Measurements from ENCODE around the gene CCDC73. TPM values are rescaled to one million over a fixed set of nuclear protein-coding genes. Genes with fewer than 3 reads are reported as not detected.
"Not testable (repeated sequence)": the region's sequence is repeated elsewhere in the genome, so short reads cannot be mapped to it uniquely, and the experiment has no call there.

CCDC73 gene
- polyA plus RNA-seq, 3 donors from 2014 or later: not detected

GRCh38 chr11:32616903-32617302 is 177.6 kb downstream of the CCDC73 start:
- no peak for DNase-seq
- Mint-ChIP-seq H3K4me1 (no peaks in the 10 kb centered on the region), H3K27ac (no peak overlapping the region), H3K9me3 (peaks cover 0 to 5% (median 0%) of the 10 kb centered on the region in 6 donors), H3K36me3 (peaks cover 0 to 4% (median 0%) of the 10 kb centered on the region in 3 donors), H3K4me3 (no peak overlapping the region), H3K27me3 (ENCODE audit: low read depth in 3 of 3) (peaks cover 6 to 13% (median 8%) of the 10 kb centered on the region in 3 donors)

GRCh38 chr11:32615422-32615821 is 179.0 kb downstream of the CCDC73 start:
- Mint-ChIP-seq H3K27me3 (ENCODE audit: low read depth in 3 of 3) (peaks cover 0 to 9% (median 6%) of the 10 kb centered on the region in 3 donors), H3K36me3 (peaks cover 0 to 4% (median 4%) of the 10 kb centered on the region in 3 donors), H3K27ac (no peak overlapping the region), H3K4me3 (no peak overlapping the region), H3K4me1 (no peaks in the 10 kb centered on the region), H3K9me3 (peaks cover 0 to 3% (median 0%) of the 10 kb centered on the region in 6 donors)
- DNase-seq: no peak

- H3K4me1 Mint-ChIP-seq: no peaks in the 10 kb centered on the region
- H3K36me3 Mint-ChIP-seq: peaks cover 7 to 11% (median 10%) of the 10 kb centered on the region in 3 donors
- H3K27ac Mint-ChIP-seq: no peak overlapping the region
- no peaks in the 10 kb centered on the region for H3K9me3 Mint-ChIP-seq
- DNase-seq: no peak
- peaks cover 0 to 3% (median 3%) of the 10 kb centered on the region in 3 donors for H3K27me3 Mint-ChIP-seq (ENCODE audit: low read depth in 3 of 3)
- no peak overlapping the region for H3K4me3 Mint-ChIP-seq
Observed at GRCh38 chr11:32613500-32614151, 180.8 kb downstream of the CCDC73 start.

GRCh38 chr11:32610797-32611352 is 183.6 kb downstream of the CCDC73 start:
- Mint-ChIP-seq H3K27me3 (ENCODE audit: low read depth in 3 of 3) (no peaks in the 10 kb centered on the region), H3K27ac (no peak overlapping the region)

GRCh38 chr11:32608826-32609225 is 185.6 kb downstream of the CCDC73 start:
- H3K4me1 Mint-ChIP-seq; H3K4me3 Mint-ChIP-seq; H3K9me3 Mint-ChIP-seq; H3K27me3 Mint-ChIP-seq (ENCODE audit: low read depth in 3 of 3); DNase-seq; H3K27ac Mint-ChIP-seq: not testable (repeated sequence)
- peaks cover 21 to 30% (median 22%) of the 10 kb centered on the region in 3 donors for H3K36me3 Mint-ChIP-seq

More at GRCh38 chr11:32610797-32611352, 183.6 kb downstream of the CCDC73 start:
- Mint-ChIP-seq H3K4me1 (peaks cover 0 to 3% of the 10 kb centered on the region in 2 donors), H3K36me3 (peaks cover 16 to 17% (median 17%) of the 10 kb centered on the region in 3 donors), H3K4me3 (no peak overlapping the region), H3K9me3 (no peaks in the 10 kb centered on the region)
- no peak for DNase-seq

- Mint-ChIP-seq H3K4me3 (no peak overlapping the region), H3K27me3 (ENCODE audit: low read depth in 3 of 3) (no peaks in the 10 kb centered on the region), H3K36me3 (peaks cover 29 to 47% (median 35%) of the 10 kb centered on the region in 3 donors), H3K27ac (peak overlapping the region in 2 of 6 donors; percentile 12 to 24), H3K9me3 (no peaks in the 10 kb centered on the region), H3K4me1 (peaks cover 0 to 3% of the 10 kb centered on the region in 2 donors)
- DNase-seq: no peak
Observed at GRCh38 chr11:32606220-32606619, 188.2 kb downstream of the CCDC73 start.

- no peak overlapping the region for H3K4me3 Mint-ChIP-seq
- H3K27me3 Mint-ChIP-seq (ENCODE audit: low read depth in 3 of 3): no peaks in the 10 kb centered on the region
- H3K9me3 Mint-ChIP-seq: no peaks in the 10 kb centered on the region
- no peak for DNase-seq
- peaks cover 19 to 43% (median 29%) of the 10 kb centered on the region in 3 donors for H3K36me3 Mint-ChIP-seq
- H3K4me1 Mint-ChIP-seq: peaks cover 2 to 4% of the 10 kb centered on the region in 2 donors
- peak overlapping the region in 1 of 6 donors; percentile 21 for H3K27ac Mint-ChIP-seq
Observed at GRCh38 chr11:32602657-32603415, 191.6 kb downstream of the CCDC73 start.

GRCh38 chr11:32597921-32598320 is 196.5 kb downstream of the CCDC73 start:
- Mint-ChIP-seq H3K36me3 (peaks cover 21 to 56% (median 31%) of the 10 kb centered on the region in 3 donors), H3K27ac (no peak overlapping the region), H3K4me1 (peaks cover 8 to 15% of the 10 kb centered on the region in 2 donors), H3K27me3 (ENCODE audit: low read depth in 3 of 3) (no peaks in the 10 kb centered on the region), H3K4me3 (no peak overlapping the region), H3K9me3 (no peaks in the 10 kb centered on the region)
- DNase-seq: no peak

- DNase-seq; H3K27me3 Mint-ChIP-seq (ENCODE audit: low read depth in 3 of 3); H3K4me3 Mint-ChIP-seq; H3K9me3 Mint-ChIP-seq: not testable (repeated sequence)
- Mint-ChIP-seq H3K36me3 (peaks cover 24 to 60% (median 34%) of the 10 kb centered on the region in 3 donors), H3K27ac (peak overlapping the region in 1 of 6 donors; percentile 3), H3K4me1 (peaks cover 15 to 29% of the 10 kb centered on the region in 2 donors)
Observed at GRCh38 chr11:32596114-32596513, 198.3 kb downstream of the CCDC73 start.

GRCh38 chr11:32594272-32594671 is 200.2 kb downstream of the CCDC73 start:
- no peaks in the 10 kb centered on the region for H3K9me3 Mint-ChIP-seq
- no peak overlapping the region for H3K4me3 Mint-ChIP-seq
- H3K27me3 Mint-ChIP-seq (ENCODE audit: low read depth in 3 of 3): no peaks in the 10 kb centered on the region
- H3K4me1 Mint-ChIP-seq: peaks cover 17 to 39% of the 10 kb centered on the region in 2 donors
- DNase-seq: no peak
- no peak overlapping the region for H3K27ac Mint-ChIP-seq
- peaks cover 29 to 63% (median 41%) of the 10 kb centered on the region in 3 donors for H3K36me3 Mint-ChIP-seq

GRCh38 chr11:32586576-32587190 is 207.8 kb downstream of the CCDC73 start:
- H3K4me1 Mint-ChIP-seq: peaks cover 43 to 67% of the 10 kb centered on the region in 2 donors
- peaks cover 8 to 14% (median 13%) of the 10 kb centered on the region in 3 donors for H3K36me3 Mint-ChIP-seq
- no peak for DNase-seq
- peaks cover 10 to 12% (median 12%) of the 10 kb centered on the region in 3 donors for H3K27me3 Mint-ChIP-seq (ENCODE audit: low read depth in 3 of 3)
- H3K4me3 Mint-ChIP-seq: no peak overlapping the region
- peak overlapping the region in 4 of 6 donors; percentile 17 to 58 (median 44) for H3K27ac Mint-ChIP-seq
- H3K9me3 Mint-ChIP-seq: no peaks in the 10 kb centered on the region

GRCh38 chr11:32584921-32585320 is 209.5 kb downstream of the CCDC73 start:
- Mint-ChIP-seq H3K27me3 (ENCODE audit: low read depth in 3 of 3) (peaks cover 10 to 14% (median 12%) of the 10 kb centered on the region in 3 donors), H3K4me1 (peaks cover 41 to 61% of the 10 kb centered on the region in 2 donors), H3K27ac (peak overlapping the region; percentile 79 to 98 (median 96)), H3K4me3 (peak overlapping the region; percentile 92 to 99 (median 99)), H3K9me3 (no peaks in the 10 kb centered on the region), H3K36me3 (peaks cover under 1 to 6% (median 5%) of the 10 kb centered on the region in 3 donors)
- DNase-seq: no peak

- peaks cover 38 to 52% of the 10 kb centered on the region in 2 donors for H3K4me1 Mint-ChIP-seq
Observed at GRCh38 chr11:32583459-32584271, 210.8 kb downstream of the CCDC73 start, which contains the start of gene EIF3M. Gene EIF3M (plus strand): TSS chr11:32583831. CDS start chr11:32583888, 57 bp downstream.

More at GRCh38 chr11:32583459-32584271, 210.8 kb downstream of the CCDC73 start, which contains the start of gene EIF3M:
- Mint-ChIP-seq H3K27ac (peak within 1 kb of the TSS; percentile 91 to 98 (median 96)), H3K9me3 (no peaks in the 10 kb centered on the region), H3K4me3 (peak within 1 kb of the TSS; percentile 92 to 99 (median 99)), H3K36me3 (no peaks in the 10 kb centered on the region), H3K27me3 (ENCODE audit: low read depth in 3 of 3) (peaks cover 10 to 14% (median 14%) of the 10 kb centered on the region in 3 donors)
- DNase-seq: peak; percentile 92 to 95 (median 94)
